H1 (cell line): Measurements from ENCODE around the gene CRTC1. TPM values are rescaled to one million over a fixed set of nuclear protein-coding genes. Genes with fewer than 3 reads are reported as not detected.

ENCODE experiments used
- CTCF ChIA-PET: fragments of 300-600 bp; sonication (Branson Sonifier 250); formaldehyde crosslinking; loops from one replicate; lab custom pipeline; 2021; ENCODE audit not compliant: partially characterized antibody; lab: Charles Lee
- POLR2A ChIA-PET: fragments of 300-600 bp; sonication (Branson Sonifier 250); formaldehyde crosslinking; loops from one replicate; lab custom pipeline; 2021; ENCODE audit warnings: inconsistent platforms; ENCODE audit not compliant: partially characterized antibody; lab: Charles Lee
- DNase-seq, 2 experiments: peaks; one replicate each; pipeline versions ENCODE4 v3.0.0 to v3.0.0-alpha.2; 2010 to 2022; ENCODE audit warnings: low spot score in 2 of 2, low read depth in 1 of 2, mixed read lengths in 1 of 2
- FAIRE-seq: peaks from 2 replicates; lab custom pipeline; 2011; peaks lifted over from hg19 to GRCh38; lab: Jason Lieb, UNC
- H2AFZ ChIP-seq: 2 replicates; pipeline ENCODE4 v1.8.1; 2012; ENCODE audit warnings: low read length, inconsistent platforms
- H2AK5ac ChIP-seq: 2 replicates; pipeline ENCODE4 v1.6.1; 2013; ENCODE audit warnings: low read depth, low read length
- H2BK120ac ChIP-seq: replicated peaks from 2 replicates; pipeline ENCODE3; 2013; ENCODE audit warnings: low read depth, low read length, inconsistent platforms
- H2BK12ac ChIP-seq: 2 replicates; pipeline ENCODE4 v1.6.1; 2013; ENCODE audit warnings: low read depth, low read length
- H2BK15ac ChIP-seq: 2 replicates; pipeline ENCODE4 v1.6.1; 2013; ENCODE audit warnings: low read length
- H2BK20ac ChIP-seq: 2 replicates; pipeline ENCODE4 v1.6.1; 2013; ENCODE audit warnings: low read length
- H2BK5ac ChIP-seq: 2 replicates; pipeline ENCODE4 v1.6.1; 2013; ENCODE audit warnings: low read depth, low read length
- H3K14ac ChIP-seq: 2 replicates; pipeline ENCODE4 v1.6.1; 2013; ENCODE audit warnings: inconsistent platforms; ENCODE audit not compliant: insufficient read length
- H3K18ac ChIP-seq: 2 replicates; pipeline ENCODE4 v1.6.1; 2013; ENCODE audit warnings: low read length; ENCODE audit errors: extremely low read depth
- H3K23ac ChIP-seq: 2 replicates; pipeline ENCODE4 v1.6.1; 2013; ENCODE audit warnings: inconsistent platforms; ENCODE audit not compliant: insufficient read length
- H3K23me2 ChIP-seq: 2 replicates; pipeline ENCODE4 v1.6.1; 2013; ENCODE audit warnings: low read depth, low read length
- H3K27ac ChIP-seq: 2 replicates; pipeline ENCODE4 v1.6.1; 2011; ENCODE audit warnings: low read depth, low read length, inconsistent platforms
- H3K27me3 ChIP-seq, 4 experiments: replicated peaks in 1 of 4; 1 replicate in 1 of 4; 2 replicates in 3 of 4; pipeline versions ENCODE4 v1.6.1 to v1.8.1; 2011 to 2013; ENCODE audit warnings: low read length in 3 of 4, mild to moderate bottlenecking in 3 of 4, inconsistent platforms in 2 of 4, mixed read lengths in 2 of 4, moderate library complexity in 1 of 4; ENCODE audit not compliant: control insufficient read depth in 3 of 4, insufficient read depth in 3 of 4; ENCODE audit errors: extremely low read depth in 1 of 4
- H3K36me3 ChIP-seq, 4 experiments: 2 replicates each; pipeline versions ENCODE4 v1.6.1 to v1.8.1; 2011 to 2013; ENCODE audit warnings: mild to moderate bottlenecking in 4 of 4, low read length in 3 of 4, moderate library complexity in 2 of 4, control low read depth in 1 of 4, inconsistent platforms in 1 of 4; ENCODE audit not compliant: insufficient read depth in 4 of 4, control insufficient read depth in 2 of 4
- H3K4ac ChIP-seq: replicated peaks from 2 replicates; pipeline ENCODE3; 2013; ENCODE audit warnings: low read length, low read depth, mixed read lengths, inconsistent platforms; ENCODE audit not compliant: insufficient read length
- H3K4me1 ChIP-seq, 4 experiments: replicated peaks in 1 of 4; 1 replicate in 1 of 4; 2 replicates in 3 of 4; pipeline versions ENCODE4 v1.6.1 to v1.8.1; 2011 to 2013; ENCODE audit warnings: low read length in 3 of 4, inconsistent platforms in 2 of 4, mixed read lengths in 1 of 4; ENCODE audit not compliant: insufficient read depth in 4 of 4, control insufficient read depth in 3 of 4
- H3K4me2 ChIP-seq, 2 experiments: 2 replicates each; pipeline versions ENCODE4 v1.6.1 to v1.8.1; 2011 to 2013; ENCODE audit warnings: low read depth in 2 of 2, low read length in 2 of 2, control low read depth in 1 of 2, inconsistent platforms in 1 of 2, mild to moderate bottlenecking in 1 of 2; ENCODE audit not compliant: insufficient read depth in 1 of 2
- H3K4me3 ChIP-seq, 4 experiments: fragments of 200-600, 300-600 bp in 1 of 4; sonication (generic), shearing (Covaris generic), sonication (Bioruptor Twin) in 1 of 4; 2 replicates each; pipeline versions ENCODE4 v1.5.1 to v1.8.1; 2011 to 2016; ENCODE audit warnings: low read length in 4 of 4, low read depth in 3 of 4, control low read depth in 2 of 4, inconsistent platforms in 2 of 4, mild to moderate bottlenecking in 2 of 4, mixed read lengths in 1 of 4, moderate library complexity in 1 of 4; ENCODE audit not compliant: insufficient read depth in 2 of 4; ENCODE audit errors: extremely low read depth in 1 of 4
- H3K56ac ChIP-seq: replicated peaks from 2 replicates; pipeline ENCODE3; 2013; ENCODE audit warnings: low read depth, mild to moderate bottlenecking, mixed read lengths, low read length, inconsistent platforms; ENCODE audit not compliant: insufficient read length
- H3K79me1 ChIP-seq: 2 replicates; pipeline ENCODE4 v1.6.1; 2013; ENCODE audit warnings: low read depth, low read length, control low read depth
- H3K79me2 ChIP-seq, 2 experiments: 2 replicates each; pipeline versions ENCODE4 v1.6.1 to v1.8.1; 2012 to 2013; ENCODE audit warnings: low read length in 2 of 2, mild to moderate bottlenecking in 2 of 2, inconsistent platforms in 1 of 2; ENCODE audit not compliant: insufficient read depth in 2 of 2, control insufficient read depth in 1 of 2
- H3K9ac ChIP-seq, 4 experiments: replicated peaks in 1 of 4; 1 replicate in 1 of 4; 2 replicates in 3 of 4; pipeline versions ENCODE4 v1.6.1 to v1.8.1; 2011 to 2013; ENCODE audit warnings: low read depth in 3 of 4, low read length in 3 of 4, control low read depth in 2 of 4, mild to moderate bottlenecking in 2 of 4, moderate library complexity in 2 of 4, inconsistent platforms in 1 of 4; ENCODE audit errors: extremely low read depth in 1 of 4
- H3K9me3 ChIP-seq, 2 experiments: 2 replicates each; pipeline versions ENCODE4 v1.6.1 to v1.8.1; 2012 to 2013; ENCODE audit warnings: mild to moderate bottlenecking in 2 of 2, moderate library complexity in 2 of 2, control low read depth in 1 of 2, inconsistent platforms in 1 of 2, low read depth in 1 of 2, low read length in 1 of 2, mixed read lengths in 1 of 2; ENCODE audit not compliant: insufficient read depth in 2 of 2
- H4K20me1 ChIP-seq, 2 experiments: replicated peaks in 1 of 2; 2 replicates each; pipeline versions ENCODE3 to v1.8.1; 2011 to 2013; ENCODE audit warnings: inconsistent platforms in 2 of 2, low read length in 2 of 2, mild to moderate bottlenecking in 1 of 2; ENCODE audit not compliant: insufficient read depth in 2 of 2, control insufficient read depth in 1 of 2
- H4K5ac ChIP-seq: 2 replicates; pipeline ENCODE4 v1.6.1; 2013; ENCODE audit warnings: low read length, low read depth, mixed read lengths, inconsistent platforms; ENCODE audit not compliant: insufficient read length
- H4K8ac ChIP-seq: 2 replicates; pipeline ENCODE4 v1.8.0; 2013; ENCODE audit warnings: mild to moderate bottlenecking, moderate library complexity, low read length, inconsistent platforms; ENCODE audit not compliant: insufficient read depth; ENCODE audit errors: extremely low read depth
- H4K91ac ChIP-seq: replicated peaks from 2 replicates; pipeline ENCODE3; 2013; ENCODE audit warnings: low read length, mixed read lengths, inconsistent platforms; ENCODE audit not compliant: insufficient read length
- GTF2F1 ChIP-seq: IDR thresholded peaks from 2 replicates; pipeline ENCODE4 v1.6.1; 2012; ENCODE audit warnings: low read depth, low read length, improper control_type of control experiment, borderline replicate concordance
- PHF8 ChIP-seq: fragments of 200-600 bp; sonication (generic); conservative IDR thresholded peaks from 2 replicates; pipeline ENCODE4 v1.7.1; 2012; ENCODE audit warnings: low read depth, mild to moderate bottlenecking, inconsistent platforms, low read length, moderate library complexity
- POU5F1 ChIP-seq: IDR thresholded peaks from 2 replicates; pipeline ENCODE4 v1.6.1; 2011; ENCODE audit warnings: low read depth, mild to moderate bottlenecking, low read length, moderate library complexity
- WGBS, 2 experiments: shearing (Covaris generic) in 1 of 2; methylation state at CpG; one replicate each; pipeline versions ENCODE4 v1.1.6 to v1.1.7; 2013 to 2015; ENCODE audit warnings: low lambda C conversion rate in 2 of 2, mixed read lengths in 2 of 2, inconsistent platforms in 1 of 2, low coverage in 1 of 2, missing lambda C conversion rate in 1 of 2; ENCODE audit not compliant: insufficient replicate concordance in 2 of 2, insufficient coverage in 1 of 2, insufficient read length in 1 of 2; ENCODE audit errors: extremely low coverage in 1 of 2, missing lambda C conversion rate in 1 of 2; 5-methylcytosine and 5-hydroxymethylcytosine counted together
- polyA plus RNA-seq, 7 experiments: library from polyadenylated mRNA; depleted of rRNA in 3 of 7; stranded (reverse) in 5 of 7; unstranded in 2 of 7; fragments of >200 nt in 5 of 7; fragments of 200-250 nt in 2 of 7; gene quantifications; 1 replicate in 5 of 7; 2 replicates in 1 of 7; 4 replicates in 1 of 7; pipeline versions ENCODE4 v1.2.1 to v1.2.3, GENCODE V29; 2011 to 2013; ENCODE audit warnings: missing spikeins in 2 of 7, mixed read lengths in 2 of 7
- total RNA-seq: library from RNA; stranded (reverse); fragmentation: NEBNext Ultra II Directional; extraction: Animal tissue kit (Norgen Biotek cat#: 25700); gene quantifications from 2 replicates; pipeline ENCODE4 v1.2.1, GENCODE V29; 2021

Gene CRTC1
- total and polyA plus RNA-seq, 2 of the 8 experiments (the other 6 are each of a cell fraction or from before 2014, with no cell fraction given) = 2.9 to 8.5 TPM

GRCh38 chr19:18774782-18775444 lies 91.4 kb downstream of the CRTC1 start:
- H3K79me2 ChIP-seq = no peaks in the 10 kb centered on the region
- ChIA-PET CTCF (interaction anchor here (0.8 to 10.9 kb wide), 6 partner anchors 28 to 305 kb away, joined by 3 to 132 read pairs (median 4); no protein-coding TSS in a partner anchor), POLR2A (interaction anchor here (0.6 to 5.5 kb wide), 3 partner anchors 15 to 100 kb away, joined by 3 to 35 read pairs (median 5); no protein-coding TSS in a partner anchor)
- no peak overlapping the region for H2AFZ ChIP-seq
- no peaks in the 10 kb centered on the region for H3K79me1 ChIP-seq
- no peak for FAIRE-seq
- H3K14ac ChIP-seq = no peak overlapping the region
- no peak overlapping the region for H2BK12ac ChIP-seq
- no peak overlapping the region for H2BK120ac ChIP-seq
- DNase-seq = no peak
- no peak overlapping the region for H2BK20ac ChIP-seq
- H3K4me2 ChIP-seq = no peak overlapping the region
- no peaks in the 10 kb centered on the region; a peak in 1 of 7 replicates for H3K4me1 ChIP-seq
- H4K5ac ChIP-seq = no peak overlapping the region
- no peak overlapping the region for H2BK15ac ChIP-seq
- no peaks in the 10 kb centered on the region for H3K23me2 ChIP-seq
- no peak overlapping the region for H3K56ac ChIP-seq
- no peak overlapping the region for H3K23ac ChIP-seq
- H3K18ac ChIP-seq = no peak overlapping the region
- no peaks in the 10 kb centered on the region for H3K9me3 ChIP-seq
- no peaks in the 10 kb centered on the region for H3K36me3 ChIP-seq
- H4K8ac ChIP-seq = no peak overlapping the region
- H3K4me3 ChIP-seq = no peak overlapping the region
- H3K27me3 ChIP-seq = peaks cover 14 to 92% (median 79%) of the 10 kb centered on the region in 4 experiments
- no peak overlapping the region for H2BK5ac ChIP-seq
- no peak overlapping the region for H3K9ac ChIP-seq
- H3K27ac ChIP-seq = no peak overlapping the region
- 90% methylated on average over 24 of the region's 40 CpGs; no CpG with 5 or more reads in 1 of the 2 experiments for WGBS, 2 experiments
- no peak overlapping the region for H3K4ac ChIP-seq
- no peak overlapping the region for H2AK5ac ChIP-seq
- peaks cover 11 to 38% of the 10 kb centered on the region in 2 experiments for H4K20me1 ChIP-seq
- H4K91ac ChIP-seq = no peak overlapping the region
- TF ChIP-seq GTF2F1 (no peak), POU5F1 (no peak), PHF8 (no peak)
